Subcutaneous adipose tissue (tissue), 4 donors: Measurements from ENCODE around the gene GDF7. TPM values are rescaled to one million over a fixed set of nuclear protein-coding genes. Genes with fewer than 3 reads are reported as not detected.

Experiments used
- CTCF ChIP-seq: fragments of 450-650 bp; IDR thresholded peaks from one replicate; pipeline ENCODE4 v1.5.1; 2016; ENCODE audit warnings: low read depth, mild to moderate bottlenecking, control low read depth, antibody characterized with exemption, moderate library complexity
- total RNA-seq, 4 donors: library from RNA; depleted of rRNA; stranded (reverse); fragments of >200 nt; gene quantifications; one replicate each; pipeline ENCODE4 v1.1.0, GENCODE V29; 2016

Gene GDF7
- total RNA-seq, result under 1 TPM in 3 of 4 donors, not detected in 1; under 0.01 to 0.19 (median under 0.01) TPM

GRCh38 chr2:20666304-20667150 is at the start of gene GDF7:
Gene GDF7, plus strand, starts transcription at chr2:20667144. Its CDS starts 96 bp downstream, at chr2:20667240.
- TF ChIP-seq CTCF, result no peak

- TF ChIP-seq CTCF, result no peak
Measured at GRCh38 chr2:20617892-20618467, 49.0 kb upstream of the GDF7 start.

- no peak for TF ChIP-seq CTCF
Measured at GRCh38 chr2:20618468-20618885, 48.5 kb upstream of the GDF7 start.

- TF ChIP-seq CTCF, result no peak
Measured at GRCh38 chr2:20618886-20619521, 47.9 kb upstream of the GDF7 start.

GRCh38 chr2:20619624-20620024 is 47.3 kb upstream of the GDF7 start:
- no peak for TF ChIP-seq CTCF

GRCh38 chr2:20620271-20620681 is 46.7 kb upstream of the GDF7 start:
- no peak for TF ChIP-seq CTCF
